CD4-positive, alpha-beta T cell (primary cell): ENCODE results near the gene ESRRB. TPM values are rescaled to one million over a fixed set of nuclear protein-coding genes. Genes with fewer than 3 reads are reported as not detected.

Experiments used
- ATAC-seq: fragments of 200-7000 bp; cut with Tn5 transposase; one replicate; pipeline ENCODE4 v1.10.0; 2022; ENCODE audit warnings: mild to moderate bottlenecking; ENCODE audit not compliant: poor library complexity
- CTCF ChIA-PET: fragments of 350-600 bp; sonication (Branson Sonifier 250); formaldehyde crosslinking; loops from one replicate; lab custom pipeline; 2021; ENCODE audit warnings: antibody characterized with exemption, inconsistent platforms; lab: Charles Lee
- POLR2A ChIA-PET: fragments of 350-600 bp; sonication (Branson Sonifier 250); formaldehyde crosslinking; loops from one replicate; lab custom pipeline; 2021; ENCODE audit warnings: antibody characterized with exemption, inconsistent platforms; lab: Charles Lee
- DNase-seq, 14 experiments: peaks; one replicate each; pipeline ENCODE4 v3.0.0-alpha.2; 2013 to 2020; ENCODE audit warnings: mixed read lengths in 2 of 14
- H3K27ac ChIP-seq, 2 donors: one replicate each; pipeline versions ENCODE4 v1.5.1 to v1.7.0; 2013; ENCODE audit warnings: low read length in 2 of 2, low read depth in 1 of 2, mild to moderate bottlenecking in 1 of 2
- H3K27me3 ChIP-seq, 2 experiments: 1 replicate in 1 of 2; 2 replicates in 1 of 2; pipeline versions ENCODE4 v1.6.1 to v1.7.0; 2013; ENCODE audit warnings: low read length in 2 of 2, control low read depth in 1 of 2, mild to moderate bottlenecking in 1 of 2, moderate library complexity in 1 of 2; ENCODE audit not compliant: insufficient read depth in 2 of 2, control insufficient read depth in 1 of 2
- H3K36me3 ChIP-seq: one replicate; pipeline ENCODE4 v1.6.1; 2013; ENCODE audit warnings: low read length, control low read depth; ENCODE audit not compliant: insufficient read depth
- H3K4me1 ChIP-seq: one replicate; pipeline ENCODE4 v1.6.1; 2013; ENCODE audit warnings: low read length, control low read depth; ENCODE audit not compliant: insufficient read depth
- H3K4me3 ChIP-seq: one replicate; pipeline ENCODE4 v1.5.1; 2013; ENCODE audit warnings: mild to moderate bottlenecking, low read length, moderate library complexity
- H3K9me3 ChIP-seq, 2 experiments: 1 replicate in 1 of 2; 2 replicates in 1 of 2; pipeline versions ENCODE4 v1.6.1 to v1.7.0; 2013; ENCODE audit warnings: low read length in 2 of 2, mild to moderate bottlenecking in 2 of 2, control low read depth in 1 of 2, moderate library complexity in 1 of 2; ENCODE audit not compliant: control insufficient read depth in 1 of 2, insufficient read depth in 1 of 2
- H3K27ac Mint-ChIP-seq: one replicate; pipeline ENCODE4 v1.8.0; 2020; ENCODE audit warnings: mixed read lengths
- H3K27me3 Mint-ChIP-seq: one replicate; pipeline ENCODE4 v1.8.0; 2021; ENCODE audit warnings: mixed read lengths
- H3K36me3 Mint-ChIP-seq: one replicate; pipeline ENCODE4 v1.8.0; 2021; ENCODE audit warnings: low read depth, mixed read lengths
- H3K4me1 Mint-ChIP-seq: one replicate; pipeline ENCODE4 v1.8.0; 2021; ENCODE audit warnings: low read depth, mixed read lengths
- H3K4me3 Mint-ChIP-seq: one replicate; pipeline ENCODE4 v1.8.0; 2020; ENCODE audit warnings: mild to moderate bottlenecking, mixed read lengths
- H3K9me3 Mint-ChIP-seq: one replicate; pipeline ENCODE4 v1.8.0; 2020; ENCODE audit warnings: mixed read lengths
- CTCF ChIP-seq: fragments of 200-600 bp; IDR thresholded peaks from one replicate; pipeline ENCODE4 v1.8.0; 2022; ENCODE audit warnings: antibody characterized with exemption, mild to moderate bottlenecking
- intact Hi-C, 2 experiments: fragments of 100-400 bp; cut with DNase I in 1 of 2; cut with micrococcal nuclease in 1 of 2; formaldehyde crosslinking; loops; one replicate each; pipeline versions ENCODE4 v1.15.1 to v1.9.0; 2023 to 2025; cut with DNase I, micrococcal nuclease
- total RNA-seq, 174 experiments: library from RNA in 2 of 174; stranded (reverse) in 2 of 174; gene quantifications; one replicate each; pipeline ENCODE4 v1.2.3 and lab custom pipeline; 2021 to 2026

Gene ESRRB
- total RNA-seq, 2 experiments from 2014 or later, result 0.17 to 0.27 TPM

- ATAC-seq (no peak), DNase-seq (no peak)
- no peaks in the 10 kb centered on the region for H3K4me1 ChIP-seq
- Mint-ChIP-seq H3K4me3 (no peak overlapping the region), H3K36me3 (no peaks in the 10 kb centered on the region), H3K27me3 (peaks cover 13% of the 10 kb centered on the region), H3K9me3 (no peaks in the 10 kb centered on the region), H3K27ac (no peak overlapping the region), H3K4me1 (no peaks in the 10 kb centered on the region)
- CTCF ChIA-PET, result no interaction called here
- no peaks in the 10 kb centered on the region for H3K36me3 ChIP-seq
- H3K4me3 ChIP-seq, result no peak overlapping the region
- H3K9me3 ChIP-seq, result no peaks in the 10 kb centered on the region
- H3K27ac ChIP-seq, result no peak overlapping the region
- TF ChIP-seq CTCF, result no peak
- peaks cover 0 to 2% of the 10 kb centered on the region in 2 experiments for H3K27me3 ChIP-seq
- POLR2A ChIA-PET, result no interaction called here
- intact Hi-C loops, result no loop called here
Measured at GRCh38 chr14:76498976-76499375, 123.0 kb downstream of the ESRRB start.

- peaks cover 13% of the 10 kb centered on the region for H3K27me3 Mint-ChIP-seq
- Histone ChIP-seq H3K4me1 (no peaks in the 10 kb centered on the region), H3K36me3 (no peaks in the 10 kb centered on the region), H3K4me3 (no peak overlapping the region), H3K27me3 (peaks cover 0 to 2% of the 10 kb centered on the region in 2 experiments), H3K27ac (no peak overlapping the region), H3K9me3 (no peaks in the 10 kb centered on the region)
- intact Hi-C loops, result no loop called here
- no peak overlapping the region for H3K27ac Mint-ChIP-seq
- DNase-seq (no peak), ATAC-seq (no peak)
- CTCF ChIA-PET, result no interaction called here
- no peak for TF ChIP-seq CTCF
- POLR2A ChIA-PET, result no interaction called here
- no peaks in the 10 kb centered on the region for H3K4me1 Mint-ChIP-seq
- no peaks in the 10 kb centered on the region for H3K36me3 Mint-ChIP-seq
- no peaks in the 10 kb centered on the region for H3K9me3 Mint-ChIP-seq
- H3K4me3 Mint-ChIP-seq, result no peak overlapping the region
Measured at GRCh38 chr14:76499399-76499798, 123.5 kb downstream of the ESRRB start.

GRCh38 chr14:76500011-76500410 is 124.1 kb downstream of the ESRRB start:
- Mint-ChIP-seq H3K27ac (no peak overlapping the region), H3K4me3 (no peak overlapping the region), H3K9me3 (no peaks in the 10 kb centered on the region), H3K4me1 (no peaks in the 10 kb centered on the region), H3K27me3 (peaks cover 13% of the 10 kb centered on the region), H3K36me3 (no peaks in the 10 kb centered on the region)
- H3K27me3 ChIP-seq, result no peaks in the 10 kb centered on the region
- ChIA-PET POLR2A (no interaction called here), CTCF (no interaction called here)
- H3K27ac ChIP-seq, result no peak overlapping the region
- H3K4me3 ChIP-seq, result no peak overlapping the region
- no peaks in the 10 kb centered on the region for H3K9me3 ChIP-seq
- intact Hi-C loops, result no loop called here
- no peaks in the 10 kb centered on the region for H3K4me1 ChIP-seq
- no peaks in the 10 kb centered on the region for H3K36me3 ChIP-seq
- ATAC-seq, result no peak
- DNase-seq, result peak in 1 of 14 experiments; percentile 19
- TF ChIP-seq CTCF, result no peak
